ENCODE data around the gene SYNGR4.
"Not testable (repeated sequence)": the region's sequence is repeated elsewhere in the genome, so short reads cannot be mapped to it uniquely, and the experiment has no call there.

The SYNGR4 gene

GRCh38 chr19:48363810-48364597 is at the start of gene SYNGR4, which contains the start of gene TMEM143:
SYNGR4 (plus strand) TSS chr19:48364367; CDS start chr19:48365843, 1,476 bp downstream.
TMEM143 (minus strand) TSS chr19:48363940; CDS start chr19:48363920, 20 bp downstream.
- H3K27ac Mint-ChIP-seq = peak within 1 kb of the TSS; percentile 94
- peaks cover 28% of the 10 kb centered on the region for H3K36me3 Mint-ChIP-seq
- peaks cover 25% of the 10 kb centered on the region for H3K4me1 Mint-ChIP-seq
- H3K4me3 Mint-ChIP-seq = peak within 1 kb of the TSS; percentile 89
- ATAC-seq (peak; percentile 91), DNase-seq (ENCODE audit: low spot score in 2 of 2) (peak; percentile 92 to 98)
- H3K9me3 Mint-ChIP-seq = no peaks in the 10 kb centered on the region

- DNase-seq (ENCODE audit: low spot score in 2 of 2) (no peak), ATAC-seq (no peak)
- H3K4me3 Mint-ChIP-seq = no peak overlapping the region
- no peaks in the 10 kb centered on the region for H3K36me3 Mint-ChIP-seq
- H3K4me1 Mint-ChIP-seq = peaks cover 11% of the 10 kb centered on the region
- peak overlapping the region; percentile 17 for H3K27ac Mint-ChIP-seq
- no peaks in the 10 kb centered on the region for H3K9me3 Mint-ChIP-seq
These were observed 48.5 kb upstream of the SYNGR4 start for GRCh38 chr19:48315712-48316111.

GRCh38 chr19:48317708-48317960 is 46.5 kb upstream of the SYNGR4 start:
- DNase-seq (ENCODE audit: low spot score in 2 of 2); H3K27ac Mint-ChIP-seq; H3K9me3 Mint-ChIP-seq; H3K4me3 Mint-ChIP-seq; ATAC-seq: not testable (repeated sequence)
- peaks cover 28% of the 10 kb centered on the region for H3K4me1 Mint-ChIP-seq
- peaks cover 16% of the 10 kb centered on the region for H3K36me3 Mint-ChIP-seq

- peaks cover 19% of the 10 kb centered on the region for H3K36me3 Mint-ChIP-seq
- ATAC-seq (no peak), DNase-seq (ENCODE audit: low spot score in 2 of 2) (no peak)
- H3K4me1 Mint-ChIP-seq = peaks cover 36% of the 10 kb centered on the region
- H3K27ac Mint-ChIP-seq = peak overlapping the region; percentile 43
- H3K4me3 Mint-ChIP-seq = no peak overlapping the region
- H3K9me3 Mint-ChIP-seq = no peaks in the 10 kb centered on the region
These were observed 45.7 kb upstream of the SYNGR4 start for GRCh38 chr19:48318286-48318987.

GRCh38 chr19:48319647-48320541 is 44.3 kb upstream of the SYNGR4 start:
- peaks cover 29% of the 10 kb centered on the region for H3K36me3 Mint-ChIP-seq
- peaks cover 50% of the 10 kb centered on the region for H3K4me1 Mint-ChIP-seq
- H3K4me3 Mint-ChIP-seq = peak overlapping the region; percentile 98
- ATAC-seq (peak; percentile 34), DNase-seq (ENCODE audit: low spot score in 2 of 2) (peak; percentile 74 to 90)
- peak overlapping the region; percentile 98 for H3K27ac Mint-ChIP-seq
- no peaks in the 10 kb centered on the region for H3K9me3 Mint-ChIP-seq

- Mint-ChIP-seq H3K4me1 (peaks cover 64% of the 10 kb centered on the region), H3K36me3 (peaks cover 43% of the 10 kb centered on the region), H3K9me3 (no peaks in the 10 kb centered on the region), H3K27ac (peak overlapping the region; percentile 98), H3K4me3 (peak overlapping the region; percentile 98)
- peak; percentile 73 for ATAC-seq
- DNase-seq (ENCODE audit: low spot score in 2 of 2) = peak; percentile 92 to 97
These were observed 42.9 kb upstream of the SYNGR4 start for GRCh38 chr19:48321372-48321621.

GRCh38 chr19:48321622-48322591 is 42.3 kb upstream of the SYNGR4 start:
- H3K4me3 Mint-ChIP-seq = peak overlapping the region; percentile 98
- H3K4me1 Mint-ChIP-seq = peaks cover 70% of the 10 kb centered on the region
- H3K27ac Mint-ChIP-seq = peak overlapping the region; percentile 98
- peaks cover 49% of the 10 kb centered on the region for H3K36me3 Mint-ChIP-seq
- no peaks in the 10 kb centered on the region for H3K9me3 Mint-ChIP-seq
- ATAC-seq (peak; percentile 79), DNase-seq (ENCODE audit: low spot score in 2 of 2) (peak; percentile 98 to 100)

- H3K9me3 Mint-ChIP-seq = no peaks in the 10 kb centered on the region
- H3K4me3 Mint-ChIP-seq = peak within 1 kb of the TSS; percentile 98
- H3K27ac Mint-ChIP-seq = peak within 1 kb of the TSS; percentile 98
- H3K4me1 Mint-ChIP-seq = peaks cover 91% of the 10 kb centered on the region
- peaks cover 84% of the 10 kb centered on the region for H3K36me3 Mint-ChIP-seq
- peak; percentile 56 for ATAC-seq
- DNase-seq (ENCODE audit: low spot score in 2 of 2) = peak; percentile 48 to 85
These were observed 38.8 kb upstream of the SYNGR4 start, which contains the start of gene EMP3 for GRCh38 chr19:48325265-48325910. EMP3 (plus strand) TSS chr19:48325552; CDS start chr19:48326845, 1,293 bp downstream.

GRCh38 chr19:48329167-48329891 is 34.8 kb upstream of the SYNGR4 start:
- peaks cover 84% of the 10 kb centered on the region for H3K4me1 Mint-ChIP-seq
- ATAC-seq (no peak), DNase-seq (ENCODE audit: low spot score in 2 of 2) (no peak)
- H3K9me3 Mint-ChIP-seq = no peaks in the 10 kb centered on the region
- H3K36me3 Mint-ChIP-seq = peaks cover 91% of the 10 kb centered on the region
- H3K4me3 Mint-ChIP-seq = peak overlapping the region; percentile 98
- peak overlapping the region; percentile 90 for H3K27ac Mint-ChIP-seq

GRCh38 chr19:48330012-48330681 is 34.0 kb upstream of the SYNGR4 start:
- H3K4me3 Mint-ChIP-seq = peak overlapping the region; percentile 98
- H3K9me3 Mint-ChIP-seq = no peaks in the 10 kb centered on the region
- peak; percentile 57 to 86 for DNase-seq (ENCODE audit: low spot score in 2 of 2)
- H3K27ac Mint-ChIP-seq = peak overlapping the region; percentile 90
- peaks cover 85% of the 10 kb centered on the region for H3K4me1 Mint-ChIP-seq
- H3K36me3 Mint-ChIP-seq = peaks cover 89% of the 10 kb centered on the region
- peak; percentile 53 for ATAC-seq

GRCh38 chr19:48332351-48332661 is 31.9 kb upstream of the SYNGR4 start:
- Mint-ChIP-seq H3K4me1 (peaks cover 64% of the 10 kb centered on the region), H3K4me3 (peak overlapping the region; percentile 98), H3K36me3 (peaks cover 68% of the 10 kb centered on the region), H3K27ac (peak overlapping the region; percentile 93), H3K9me3 (no peaks in the 10 kb centered on the region)
- ATAC-seq (no peak), DNase-seq (ENCODE audit: low spot score in 2 of 2) (no peak)

GRCh38 chr19:48332662-48333466 is 31.3 kb upstream of the SYNGR4 start:
- H3K9me3 Mint-ChIP-seq = no peaks in the 10 kb centered on the region
- H3K27ac Mint-ChIP-seq = peak overlapping the region; percentile 93
- DNase-seq (ENCODE audit: low spot score in 2 of 2) (peak; percentile 74 to 95), ATAC-seq (peak; percentile 75)
- peak overlapping the region; percentile 98 for H3K4me3 Mint-ChIP-seq
- H3K4me1 Mint-ChIP-seq = peaks cover 60% of the 10 kb centered on the region
- peaks cover 62% of the 10 kb centered on the region for H3K36me3 Mint-ChIP-seq
